ENCODE measurements around the gene SLC17A8.

The SLC17A8 gene

GRCh38 chr12:100345020-100345767 lies 11.7 kb upstream of the SLC17A8 start:
- in situ Hi-C loops (cut with HindIII; ENCODE audit: low pct_unique_long_range_greater_than_20kb, low sequenced_read_pairs), result no loop called here
- no peak for TF ChIP-seq JUND (IDR thresholded peaks at IDR 0.05; ENCODE audit: low read depth)
- no peak for DNase-seq (ENCODE audit: low read depth in 1 of 2, low spot score in 1 of 2)

GRCh38 chr12:100346660-100347059 lies 10.2 kb upstream of the SLC17A8 start:
- no peak for DNase-seq (ENCODE audit: low read depth in 1 of 2, low spot score in 1 of 2)
- in situ Hi-C loops (cut with HindIII; ENCODE audit: low pct_unique_long_range_greater_than_20kb, low sequenced_read_pairs), result no loop called here
- TF ChIP-seq JUND (IDR thresholded peaks at IDR 0.05; ENCODE audit: low read depth), result no peak

GRCh38 chr12:100348657-100349454 lies 8.0 kb upstream of the SLC17A8 start:
- no peak for TF ChIP-seq JUND (IDR thresholded peaks at IDR 0.05; ENCODE audit: low read depth)
- DNase-seq (ENCODE audit: low read depth in 1 of 2, low spot score in 1 of 2), result peak in 1 of 2 experiments; percentile 64
- in situ Hi-C loops (cut with HindIII; ENCODE audit: low pct_unique_long_range_greater_than_20kb, low sequenced_read_pairs), result no loop called here

GRCh38 chr12:100359248-100359647 lies 2.4 kb downstream of the SLC17A8 start:
- no peak for TF ChIP-seq JUND (IDR thresholded peaks at IDR 0.05; ENCODE audit: low read depth)
- DNase-seq (ENCODE audit: low read depth in 1 of 2, low spot score in 1 of 2), result no peak
- in situ Hi-C loops (cut with HindIII; ENCODE audit: low pct_unique_long_range_greater_than_20kb, low sequenced_read_pairs), result no loop called here

GRCh38 chr12:100359822-100360221 lies 2.9 kb downstream of the SLC17A8 start:
- in situ Hi-C loops (cut with HindIII; ENCODE audit: low pct_unique_long_range_greater_than_20kb, low sequenced_read_pairs), result no loop called here
- no peak for DNase-seq (ENCODE audit: low read depth in 1 of 2, low spot score in 1 of 2)

GRCh38 chr12:100360450-100360849 lies 3.6 kb downstream of the SLC17A8 start:
- TF ChIP-seq JUND (IDR thresholded peaks at IDR 0.05; ENCODE audit: low read depth), result no peak
- no peak for DNase-seq (ENCODE audit: low read depth in 1 of 2, low spot score in 1 of 2)
- in situ Hi-C loops (cut with HindIII; ENCODE audit: low pct_unique_long_range_greater_than_20kb, low sequenced_read_pairs), result no loop called here

More at GRCh38 chr12:100359822-100360221, 2.9 kb downstream of the SLC17A8 start:
- no peak for TF ChIP-seq JUND (IDR thresholded peaks at IDR 0.05; ENCODE audit: low read depth)

GRCh38 chr12:100364324-100364723 lies 7.5 kb downstream of the SLC17A8 start:
- TF ChIP-seq JUND (IDR thresholded peaks at IDR 0.05; ENCODE audit: low read depth), result no peak
- no peak for DNase-seq (ENCODE audit: low read depth in 1 of 2, low spot score in 1 of 2)
- in situ Hi-C loops (cut with HindIII; ENCODE audit: low pct_unique_long_range_greater_than_20kb, low sequenced_read_pairs), result no loop called here

- no peak for DNase-seq (ENCODE audit: low read depth in 1 of 2, low spot score in 1 of 2)
- in situ Hi-C loops (cut with HindIII; ENCODE audit: low pct_unique_long_range_greater_than_20kb, low sequenced_read_pairs), result no loop called here
- no peak for TF ChIP-seq JUND (IDR thresholded peaks at IDR 0.05; ENCODE audit: low read depth)
These were observed 8.5 kb downstream of the SLC17A8 start for GRCh38 chr12:100365411-100365810.

- in situ Hi-C loops (cut with HindIII; ENCODE audit: low pct_unique_long_range_greater_than_20kb, low sequenced_read_pairs), result no loop called here
- no peak for DNase-seq (ENCODE audit: low read depth in 1 of 2, low spot score in 1 of 2)
- TF ChIP-seq JUND (IDR thresholded peaks at IDR 0.05; ENCODE audit: low read depth), result no peak
These were observed 11.2 kb downstream of the SLC17A8 start for GRCh38 chr12:100368066-100368465.

GRCh38 chr12:100371146-100371545 lies 14.3 kb downstream of the SLC17A8 start:
- no peak for DNase-seq (ENCODE audit: low read depth in 1 of 2, low spot score in 1 of 2)

GRCh38 chr12:100372853-100373640 lies 16.2 kb downstream of the SLC17A8 start:
- no peak for TF ChIP-seq JUND (IDR thresholded peaks at IDR 0.05; ENCODE audit: low read depth)
- in situ Hi-C loops (cut with HindIII; ENCODE audit: low pct_unique_long_range_greater_than_20kb, low sequenced_read_pairs), result no loop called here
- DNase-seq (ENCODE audit: low read depth in 1 of 2, low spot score in 1 of 2), result no peak

More at GRCh38 chr12:100371146-100371545, 14.3 kb downstream of the SLC17A8 start:
- no peak for TF ChIP-seq JUND (IDR thresholded peaks at IDR 0.05; ENCODE audit: low read depth)
- in situ Hi-C loops (cut with HindIII; ENCODE audit: low pct_unique_long_range_greater_than_20kb, low sequenced_read_pairs), result no loop called here

- DNase-seq (ENCODE audit: low read depth in 1 of 2, low spot score in 1 of 2), result no peak
- TF ChIP-seq JUND (IDR thresholded peaks at IDR 0.05; ENCODE audit: low read depth), result no peak
- in situ Hi-C loops (cut with HindIII; ENCODE audit: low pct_unique_long_range_greater_than_20kb, low sequenced_read_pairs), result no loop called here
These were observed 18.3 kb downstream of the SLC17A8 start for GRCh38 chr12:100375038-100375735.

Measured in T47D (cell line).